GM18511 (cell line): ENCODE data around the gene ABCC1.

ENCODE experiments used
- ATAC-seq: cut with Tn5 transposase; IDR thresholded peaks from one replicate; pipeline ENCODE4 v1.9.1; 2021; ENCODE audit warnings: mild to moderate bottlenecking, moderate library complexity; ENCODE audit not compliant: unreplicated experiment

The ABCC1 gene

DNA sequence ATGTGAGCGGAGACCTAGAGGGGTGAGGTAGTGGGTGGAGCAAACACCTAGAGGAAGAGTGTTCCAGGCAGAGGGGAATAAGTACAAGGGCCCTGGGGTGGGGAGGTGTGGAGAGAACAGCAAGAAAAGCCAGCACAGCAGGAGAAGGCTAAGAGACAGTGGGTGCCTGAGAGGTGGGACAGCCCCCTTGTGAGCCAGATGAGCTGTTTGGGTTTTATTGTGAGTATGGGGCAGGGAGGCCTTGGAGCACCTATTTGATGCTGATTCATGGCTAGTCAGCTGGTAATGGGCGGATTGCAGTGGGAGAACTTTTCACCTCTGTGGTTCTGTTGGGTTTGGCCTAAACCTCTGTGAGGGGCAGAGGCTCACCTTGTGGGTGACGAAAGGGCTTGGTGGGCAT is 68.4 kb downstream of the ABCC1 start:
- no peak for ATAC-seq

DNA sequence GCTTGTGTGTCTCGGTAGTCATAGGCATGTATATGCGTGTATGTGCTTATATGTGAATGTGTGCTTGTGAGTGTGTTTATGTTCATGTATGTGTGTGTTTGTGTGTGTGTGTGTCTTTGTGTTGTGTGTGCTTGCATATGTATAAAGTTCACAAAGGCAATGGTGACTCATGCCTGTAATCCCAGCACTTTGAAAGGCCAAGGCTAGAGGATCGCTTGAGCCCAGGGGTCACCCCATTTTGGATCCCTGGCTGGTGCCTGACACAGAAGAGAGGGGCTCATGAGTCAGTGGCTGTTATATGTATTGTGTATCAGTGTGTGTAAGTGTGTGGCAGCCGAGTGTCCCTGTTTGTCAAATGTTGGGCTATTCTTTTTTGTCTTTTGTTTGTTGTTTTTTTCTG is 69.3 kb downstream of the ABCC1 start:
- no peak for ATAC-seq

- ATAC-seq, result no peak
Measured at GRCh38 chr16:16019488-16019887, 70.1 kb downstream of the ABCC1 start.

DNA sequence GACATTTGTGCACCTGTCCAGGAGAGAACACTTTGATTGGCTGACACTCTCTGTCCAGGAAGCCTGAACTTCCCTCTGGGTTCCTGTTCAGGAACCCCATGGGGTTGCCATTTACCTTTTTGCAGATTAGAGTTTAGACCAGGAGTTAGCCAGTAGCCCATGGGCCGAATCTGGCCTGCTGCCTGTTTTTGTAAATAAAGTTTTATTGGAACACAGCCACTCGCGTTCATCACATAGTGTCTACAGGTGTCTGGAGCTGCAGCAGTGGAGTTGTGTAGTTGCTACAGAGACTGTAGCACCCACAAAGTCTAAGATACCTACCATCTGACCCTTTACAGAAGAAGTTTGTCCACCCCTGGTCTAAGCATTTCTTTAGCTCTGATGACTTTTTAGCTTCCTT is 70.9 kb downstream of the ABCC1 start:
- ATAC-seq, result no peak

DNA sequence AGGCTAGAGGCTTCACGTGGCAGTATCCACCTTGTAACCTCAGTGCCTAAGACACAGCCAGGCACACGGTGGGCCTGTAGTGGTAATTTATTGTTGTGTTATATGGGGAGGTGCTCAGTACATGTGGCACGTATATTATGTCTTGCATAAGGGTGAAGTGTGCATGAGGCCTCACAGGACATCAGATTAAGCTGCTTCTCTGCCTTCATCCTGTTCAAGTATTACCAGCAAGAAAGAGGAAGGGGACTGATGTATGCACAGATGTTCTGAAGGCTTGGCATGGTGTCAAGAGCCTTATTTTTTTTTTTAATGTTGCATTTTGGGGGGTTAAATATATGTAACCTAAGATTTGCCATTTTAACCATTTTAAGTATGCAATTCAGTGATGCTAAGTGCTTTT is 71.6 kb downstream of the ABCC1 start:
- ATAC-seq, result no peak

DNA sequence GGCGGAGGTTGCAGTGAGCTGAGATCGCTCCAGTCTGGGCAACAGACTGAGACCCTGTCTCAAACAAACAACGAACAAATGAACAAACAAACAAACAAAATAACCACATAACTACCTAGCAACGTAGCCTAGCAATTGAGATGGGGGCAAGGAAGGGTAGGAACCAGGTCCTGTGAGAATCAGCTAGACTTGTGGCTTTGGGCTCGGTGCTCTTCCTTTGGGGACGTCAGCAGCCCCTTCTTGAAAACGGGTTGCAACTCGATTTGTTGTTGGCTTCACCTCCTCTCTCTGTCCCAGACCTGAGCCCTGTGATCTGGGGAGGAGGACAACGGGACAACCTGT is 72.2 kb downstream of the ABCC1 start:
- no peak for ATAC-seq

- no peak for ATAC-seq
Measured at GRCh38 chr16:16021988-16022682, 72.7 kb downstream of the ABCC1 start.

DNA sequence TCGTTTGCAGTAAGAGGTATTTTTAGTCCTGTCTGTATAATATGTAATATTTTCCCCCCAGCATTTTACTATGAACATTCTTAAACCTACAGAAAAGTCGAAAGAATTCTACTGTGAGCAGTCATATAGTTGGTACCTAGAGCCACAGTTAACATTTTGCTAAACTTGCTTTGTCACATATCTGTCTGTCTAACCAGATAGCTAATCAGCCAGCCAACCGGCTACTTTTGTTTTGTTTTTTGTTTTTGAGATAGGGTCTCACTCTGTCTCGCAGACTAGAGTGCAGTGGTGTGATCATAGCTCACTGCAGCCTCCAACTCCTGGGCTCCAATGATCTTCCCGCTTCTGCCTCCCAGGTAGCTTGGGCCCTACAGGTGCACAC is 73.3 kb downstream of the ABCC1 start:
- no peak for ATAC-seq

- ATAC-seq, result peak; percentile 77
Measured at GRCh38 chr16:16025214-16025968, 76.0 kb downstream of the ABCC1 start.

- ATAC-seq, result no peak
Measured at GRCh38 chr16:16027728-16028310, 78.4 kb downstream of the ABCC1 start.

DNA sequence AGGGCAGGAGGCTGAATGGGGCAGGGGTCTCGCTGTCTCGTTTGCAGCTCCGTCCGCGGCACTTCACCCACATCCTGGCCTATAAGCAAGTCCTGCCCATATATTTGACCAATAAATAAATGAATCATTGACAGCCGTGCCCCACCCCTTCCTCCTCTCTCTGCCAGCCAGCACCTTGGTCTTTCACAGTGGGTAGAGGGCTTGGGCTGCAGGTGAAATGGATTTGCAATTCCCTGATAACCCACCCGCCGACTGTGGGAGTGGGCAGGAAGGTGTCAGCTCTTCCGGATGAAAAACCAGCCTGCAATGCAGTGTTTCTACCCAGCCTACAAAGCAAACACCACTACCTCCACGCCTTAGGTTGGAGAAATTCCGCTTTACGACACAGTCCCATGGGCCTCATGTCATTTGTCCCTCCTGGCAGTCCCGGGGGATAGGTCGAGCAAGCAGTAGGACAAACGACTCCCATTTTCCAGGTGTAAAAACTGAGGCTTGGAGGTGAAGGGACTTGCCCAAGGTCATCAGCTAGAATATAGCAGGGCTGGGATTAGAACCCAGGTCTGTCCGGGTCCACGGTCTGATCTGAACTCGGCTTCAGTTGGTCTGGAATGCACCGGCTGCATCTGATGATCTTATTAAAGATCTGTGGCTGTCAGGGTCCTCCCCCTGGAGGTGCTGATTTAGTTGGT is 79.0 kb downstream of the ABCC1 start:
- no peak for ATAC-seq

GRCh38 chr16:16029431-16030011 is 80.1 kb downstream of the ABCC1 start:
- ATAC-seq, result no peak

- ATAC-seq, result no peak
Measured at GRCh38 chr16:16030449-16030848, 81.0 kb downstream of the ABCC1 start.

DNA sequence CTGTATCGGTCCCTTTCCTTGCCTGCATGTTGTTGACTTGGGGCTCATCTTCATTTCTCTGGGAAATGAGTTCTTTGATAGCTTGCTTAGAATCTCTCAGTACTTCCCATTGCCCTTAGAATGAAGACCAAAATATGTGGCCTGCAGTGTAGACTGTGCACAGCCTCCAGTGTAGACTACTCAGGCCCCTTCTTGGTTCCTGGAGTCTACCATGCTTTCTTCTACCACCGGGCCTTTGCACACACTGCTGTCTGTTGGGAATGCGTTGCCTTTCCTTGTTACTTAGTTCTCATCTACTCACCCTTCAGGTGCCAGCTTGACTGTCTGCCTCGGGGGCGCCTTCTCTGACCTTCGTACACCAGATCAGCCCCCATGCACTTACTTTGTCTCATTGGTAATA is 82.0 kb downstream of the ABCC1 start:
- no peak for ATAC-seq

- no peak for ATAC-seq
Measured at GRCh38 chr16:16032271-16032979, 83.0 kb downstream of the ABCC1 start.

- ATAC-seq, result no peak
Measured at GRCh38 chr16:16033208-16033717, 83.8 kb downstream of the ABCC1 start.

DNA sequence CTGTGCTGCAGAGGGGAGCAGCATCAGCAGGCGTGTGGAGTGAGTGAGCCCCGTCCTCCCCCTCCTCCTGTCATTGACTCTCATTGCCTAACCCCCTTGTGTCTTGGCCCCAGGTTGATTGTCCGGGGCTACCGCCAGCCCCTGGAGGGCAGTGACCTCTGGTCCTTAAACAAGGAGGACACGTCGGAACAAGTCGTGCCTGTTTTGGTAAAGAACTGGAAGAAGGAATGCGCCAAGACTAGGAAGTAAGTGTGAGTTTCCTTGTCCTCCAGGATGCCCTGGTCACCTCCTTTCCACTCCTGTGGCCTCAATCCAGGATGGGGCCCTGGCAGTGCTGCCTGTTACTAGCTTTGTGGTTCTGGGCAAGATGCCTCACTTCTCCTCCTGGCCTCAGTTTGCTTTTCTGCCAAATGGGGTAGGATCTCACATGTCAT is 87.0 kb downstream of the ABCC1 start:
- ATAC-seq, result no peak

DNA sequence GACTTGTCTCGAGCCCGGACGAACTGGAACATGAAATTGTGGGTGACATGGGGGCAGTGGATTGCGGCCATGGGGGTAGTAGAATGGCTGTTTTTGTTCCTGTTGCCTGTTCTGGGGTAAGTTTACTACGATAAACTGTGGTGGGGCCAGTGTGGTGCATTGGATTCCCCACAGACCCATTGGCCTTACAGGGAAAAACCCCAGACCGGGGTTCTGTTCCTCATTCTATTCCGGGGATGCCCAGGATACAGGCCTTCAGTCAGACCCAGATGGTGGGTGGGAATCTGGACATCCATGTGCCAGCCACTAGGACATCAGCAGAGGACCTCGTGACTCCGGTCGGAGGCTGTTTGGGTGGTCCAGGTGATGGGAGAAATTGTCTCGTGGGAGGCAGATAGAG is 88.1 kb downstream of the ABCC1 start:
- ATAC-seq, result no peak

- no peak for ATAC-seq
Measured at GRCh38 chr16:16037970-16038369, 88.6 kb downstream of the ABCC1 start.

DNA sequence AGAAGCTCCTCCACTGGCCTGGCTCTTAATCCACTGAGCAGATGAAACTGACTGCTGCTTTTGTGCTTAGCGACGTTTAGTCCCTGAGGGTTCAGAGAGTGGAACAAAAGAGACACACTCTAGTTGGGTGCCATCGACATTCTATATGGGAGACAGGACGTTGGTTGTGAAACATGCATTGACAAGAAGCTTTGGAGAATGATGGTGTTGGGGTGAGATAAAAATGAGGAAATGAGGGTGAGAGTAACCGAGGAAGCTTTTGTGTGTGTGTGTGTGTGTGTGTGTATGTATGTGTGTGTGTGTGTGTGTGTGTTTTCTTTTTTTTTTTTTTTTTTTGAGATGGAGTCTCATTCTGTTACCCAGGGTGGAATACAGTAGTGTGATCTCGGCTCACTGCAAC is 89.5 kb downstream of the ABCC1 start:
- no peak for ATAC-seq
